ENCODE measurements around the gene UBA1.

DNA sequence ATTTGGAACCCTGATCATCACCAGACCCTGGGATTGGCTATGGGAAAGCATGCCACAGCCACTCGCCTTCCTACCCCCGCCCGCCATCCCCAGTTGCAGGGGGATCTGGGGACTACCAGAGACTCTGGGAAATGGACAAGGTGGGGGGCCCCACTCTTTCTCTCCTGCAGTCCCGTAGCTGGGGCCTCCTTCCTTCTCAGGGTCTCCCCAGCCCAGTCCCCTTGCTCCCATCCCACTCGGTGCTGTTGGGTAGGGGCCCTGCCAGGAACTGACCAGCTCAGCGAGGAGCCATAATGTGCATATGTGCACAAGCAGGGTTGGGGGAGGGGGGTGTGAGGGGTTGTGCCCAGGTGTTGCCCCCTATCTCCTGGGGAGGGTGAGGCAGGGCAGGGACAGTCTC, 35.8 kb downstream of the UBA1 start:
- no peak for TF ChIP-seq EZH2 (IDR thresholded peaks at IDR 0.05; ENCODE audit: low read depth, low read length, severe bottlenecking)
- no peak for TF ChIP-seq SIN3A (conservative IDR thresholded peaks at IDR 0.05 in 1 of 2, IDR thresholded peaks at IDR 0.05 in 1 of 2; ENCODE audit: low read depth in 1 of 2, low read length in 2 of 2)
- no peak for TF ChIP-seq CTCF (IDR thresholded peaks at IDR 0.05; ENCODE audit: control extremely low read depth in 1 of 3, insufficient read depth in 1 of 3, low read depth in 1 of 3, low read length in 3 of 3)
- no peak for TF ChIP-seq ATF3 (IDR thresholded peaks at IDR 0.05; ENCODE audit: insufficient read depth, low read depth, low read length)
- TF ChIP-seq POLR2A (IDR thresholded peaks at IDR 0.05; ENCODE audit: control extremely low read depth in 1 of 2, low read depth in 2 of 2, low read length in 2 of 2), result no peak
- TF ChIP-seq CREB1 (IDR thresholded peaks at IDR 0.05), result no peak
- no peak for TF ChIP-seq RFX5 (IDR thresholded peaks at IDR 0.05; ENCODE audit: borderline replicate concordance, low read depth, low read length)
- TF ChIP-seq HDAC2 (IDR thresholded peaks at IDR 0.05; ENCODE audit: borderline replicate concordance in 1 of 2, low read depth in 2 of 2, low read length in 2 of 2), result no peak

Data from H1 (cell line).